ENCODE data around the gene SLC15A5. TPM values are rescaled to one million over a fixed set of nuclear protein-coding genes. Genes with fewer than 3 reads are reported as not detected.

Gene SLC15A5
- polyA plus RNA-seq, 1 donor: not detected

GRCh38 chr12:16299403-16299802, 21.9 kb upstream of the SLC15A5 start:
- Histone ChIP-seq H3K27me3 (ENCODE audit: control insufficient read depth, insufficient read depth, low read length) (no peaks in the 10 kb centered on the region), H3K27ac (ENCODE audit: low read length) (no peak overlapping the region), H3K9me3 (ENCODE audit: control insufficient read depth, low read depth, low read length) (no peaks in the 10 kb centered on the region), H3K36me3 (ENCODE audit: control insufficient read depth, insufficient read depth, low read length) (no peaks in the 10 kb centered on the region), H3K4me3 (ENCODE audit: low read length) (no peak overlapping the region), H3K4me1 (ENCODE audit: control insufficient read depth, insufficient read depth, low read length) (no peaks in the 10 kb centered on the region)
- 100% methylated on average over 1 of the region's 2 CpGs for WGBS (ENCODE audit: insufficient coverage, low lambda C conversion rate)
- no peak for DNase-seq

- no peak overlapping the region for H3K4me3 ChIP-seq (ENCODE audit: low read length)
- no peak overlapping the region for H3K27ac ChIP-seq (ENCODE audit: low read length)
- no peaks in the 10 kb centered on the region for H3K36me3 ChIP-seq (ENCODE audit: control insufficient read depth, insufficient read depth, low read length)
- no CpG with 5 or more reads among the region's 1 CpG for WGBS (ENCODE audit: insufficient coverage, low lambda C conversion rate)
- no peaks in the 10 kb centered on the region for H3K9me3 ChIP-seq (ENCODE audit: control insufficient read depth, low read depth, low read length)
- H3K4me1 ChIP-seq (ENCODE audit: control insufficient read depth, insufficient read depth, low read length): no peaks in the 10 kb centered on the region
- no peaks in the 10 kb centered on the region for H3K27me3 ChIP-seq (ENCODE audit: control insufficient read depth, insufficient read depth, low read length)
- no peak for DNase-seq
Observed at GRCh38 chr12:16297521-16297920, 20.0 kb upstream of the SLC15A5 start.

- Histone ChIP-seq H3K27me3 (ENCODE audit: control insufficient read depth, insufficient read depth, low read length) (no peaks in the 10 kb centered on the region), H3K4me3 (ENCODE audit: low read length) (no peak overlapping the region), H3K4me1 (ENCODE audit: control insufficient read depth, insufficient read depth, low read length) (no peaks in the 10 kb centered on the region), H3K9me3 (ENCODE audit: control insufficient read depth, low read depth, low read length) (no peaks in the 10 kb centered on the region), H3K27ac (ENCODE audit: low read length) (no peak overlapping the region), H3K36me3 (ENCODE audit: control insufficient read depth, insufficient read depth, low read length) (no peaks in the 10 kb centered on the region)
- no peak for DNase-seq
- 9% methylated on average over 1 of the region's 1 CpG for WGBS (ENCODE audit: insufficient coverage, low lambda C conversion rate)
Observed at GRCh38 chr12:16294376-16294956, 17.0 kb upstream of the SLC15A5 start.

- no peaks in the 10 kb centered on the region for H3K4me1 ChIP-seq (ENCODE audit: control insufficient read depth, insufficient read depth, low read length)
- WGBS (ENCODE audit: insufficient coverage, low lambda C conversion rate): 95% methylated on average over 4 of the region's 4 CpGs
- H3K36me3 ChIP-seq (ENCODE audit: control insufficient read depth, insufficient read depth, low read length): no peaks in the 10 kb centered on the region
- H3K4me3 ChIP-seq (ENCODE audit: low read length): no peak overlapping the region
- no peaks in the 10 kb centered on the region for H3K9me3 ChIP-seq (ENCODE audit: control insufficient read depth, low read depth, low read length)
- H3K27ac ChIP-seq (ENCODE audit: low read length): no peak overlapping the region
- H3K27me3 ChIP-seq (ENCODE audit: control insufficient read depth, insufficient read depth, low read length): no peaks in the 10 kb centered on the region
- DNase-seq: no peak
Observed at GRCh38 chr12:16291032-16291431, 13.5 kb upstream of the SLC15A5 start.

- no peaks in the 10 kb centered on the region for H3K27me3 ChIP-seq (ENCODE audit: control insufficient read depth, insufficient read depth, low read length)
- H3K4me3 ChIP-seq (ENCODE audit: low read length): no peak overlapping the region
- peaks cover 3% of the 10 kb centered on the region for H3K4me1 ChIP-seq (ENCODE audit: control insufficient read depth, insufficient read depth, low read length)
- H3K36me3 ChIP-seq (ENCODE audit: control insufficient read depth, insufficient read depth, low read length): no peaks in the 10 kb centered on the region
- no peak overlapping the region for H3K27ac ChIP-seq (ENCODE audit: low read length)
- no peak for DNase-seq
- WGBS (ENCODE audit: insufficient coverage, low lambda C conversion rate): no CpG with 5 or more reads among the region's 3 CpGs
- H3K9me3 ChIP-seq (ENCODE audit: control insufficient read depth, low read depth, low read length): no peaks in the 10 kb centered on the region
Observed at GRCh38 chr12:16285586-16285985, 8.1 kb upstream of the SLC15A5 start.

- no peaks in the 10 kb centered on the region for H3K9me3 ChIP-seq (ENCODE audit: control insufficient read depth, low read depth, low read length)
- no peak for DNase-seq
- 100% methylated on average over 1 of the region's 2 CpGs for WGBS (ENCODE audit: insufficient coverage, low lambda C conversion rate)
Observed at GRCh38 chr12:16282978-16283377, 5.5 kb upstream of the SLC15A5 start.

GRCh38 chr12:16282081-16282480, 4.6 kb upstream of the SLC15A5 start:
- Histone ChIP-seq H3K9me3 (ENCODE audit: control insufficient read depth, low read depth, low read length) (no peaks in the 10 kb centered on the region), H3K27ac (ENCODE audit: low read length) (no peak overlapping the region), H3K36me3 (ENCODE audit: control insufficient read depth, insufficient read depth, low read length) (no peaks in the 10 kb centered on the region), H3K4me1 (ENCODE audit: control insufficient read depth, insufficient read depth, low read length) (peaks cover 3% of the 10 kb centered on the region), H3K27me3 (ENCODE audit: control insufficient read depth, insufficient read depth, low read length) (no peaks in the 10 kb centered on the region), H3K4me3 (ENCODE audit: low read length) (no peak overlapping the region)
- WGBS (ENCODE audit: insufficient coverage, low lambda C conversion rate): 100% methylated on average over 1 of the region's 2 CpGs
- DNase-seq: no peak

More at GRCh38 chr12:16282978-16283377, 5.5 kb upstream of the SLC15A5 start:
- H3K4me1 ChIP-seq (ENCODE audit: control insufficient read depth, insufficient read depth, low read length): peaks cover 3% of the 10 kb centered on the region
- no peak overlapping the region for H3K4me3 ChIP-seq (ENCODE audit: low read length)
- H3K27me3 ChIP-seq (ENCODE audit: control insufficient read depth, insufficient read depth, low read length): no peaks in the 10 kb centered on the region
- no peak overlapping the region for H3K27ac ChIP-seq (ENCODE audit: low read length)
- H3K36me3 ChIP-seq (ENCODE audit: control insufficient read depth, insufficient read depth, low read length): no peaks in the 10 kb centered on the region

- no peaks in the 10 kb centered on the region for H3K27me3 ChIP-seq (ENCODE audit: control insufficient read depth, insufficient read depth, low read length)
- H3K27ac ChIP-seq (ENCODE audit: low read length): peak overlapping the region; percentile 67
- H3K9me3 ChIP-seq (ENCODE audit: control insufficient read depth, low read depth, low read length): no peaks in the 10 kb centered on the region
- no peaks in the 10 kb centered on the region for H3K36me3 ChIP-seq (ENCODE audit: control insufficient read depth, insufficient read depth, low read length)
- DNase-seq: peak; percentile 80 to 90
- H3K4me3 ChIP-seq (ENCODE audit: low read length): no peak overlapping the region
- peaks cover 3% of the 10 kb centered on the region for H3K4me1 ChIP-seq (ENCODE audit: control insufficient read depth, insufficient read depth, low read length)
- no CpG with 5 or more reads among the region's 3 CpGs for WGBS (ENCODE audit: insufficient coverage, low lambda C conversion rate)
Observed at GRCh38 chr12:16281157-16281556, 3.7 kb upstream of the SLC15A5 start.

GRCh38 chr12:16272222-16272621, 5.3 kb downstream of the SLC15A5 start:
- no CpG with 5 or more reads among the region's 3 CpGs for WGBS (ENCODE audit: insufficient coverage, low lambda C conversion rate)
- Histone ChIP-seq H3K27ac (ENCODE audit: low read length) (no peak overlapping the region), H3K27me3 (ENCODE audit: control insufficient read depth, insufficient read depth, low read length) (no peaks in the 10 kb centered on the region), H3K9me3 (ENCODE audit: control insufficient read depth, low read depth, low read length) (no peaks in the 10 kb centered on the region), H3K36me3 (ENCODE audit: control insufficient read depth, insufficient read depth, low read length) (no peaks in the 10 kb centered on the region), H3K4me3 (ENCODE audit: low read length) (no peak overlapping the region), H3K4me1 (ENCODE audit: control insufficient read depth, insufficient read depth, low read length) (no peaks in the 10 kb centered on the region)
- DNase-seq: no peak

- Histone ChIP-seq H3K4me3 (ENCODE audit: low read length) (no peak overlapping the region), H3K4me1 (ENCODE audit: control insufficient read depth, insufficient read depth, low read length) (no peaks in the 10 kb centered on the region), H3K27ac (ENCODE audit: low read length) (no peak overlapping the region), H3K27me3 (ENCODE audit: control insufficient read depth, insufficient read depth, low read length) (no peaks in the 10 kb centered on the region), H3K36me3 (ENCODE audit: control insufficient read depth, insufficient read depth, low read length) (no peaks in the 10 kb centered on the region), H3K9me3 (ENCODE audit: control insufficient read depth, low read depth, low read length) (no peaks in the 10 kb centered on the region)
- no CpG with 5 or more reads among the region's 1 CpG for WGBS (ENCODE audit: insufficient coverage, low lambda C conversion rate)
- DNase-seq: no peak
Observed at GRCh38 chr12:16271062-16271461, 6.4 kb downstream of the SLC15A5 start.

GRCh38 chr12:16269946-16270345, 7.5 kb downstream of the SLC15A5 start:
- H3K27ac ChIP-seq (ENCODE audit: low read length): no peak overlapping the region
- no peaks in the 10 kb centered on the region for H3K4me1 ChIP-seq (ENCODE audit: control insufficient read depth, insufficient read depth, low read length)
- WGBS (ENCODE audit: insufficient coverage, low lambda C conversion rate): no CpG with 5 or more reads among the region's 2 CpGs

More at GRCh38 chr12:16269946-16270345, 7.5 kb downstream of the SLC15A5 start:
- Histone ChIP-seq H3K36me3 (ENCODE audit: control insufficient read depth, insufficient read depth, low read length) (no peaks in the 10 kb centered on the region), H3K9me3 (ENCODE audit: control insufficient read depth, low read depth, low read length) (no peaks in the 10 kb centered on the region), H3K27me3 (ENCODE audit: control insufficient read depth, insufficient read depth, low read length) (no peaks in the 10 kb centered on the region), H3K4me3 (ENCODE audit: low read length) (no peak overlapping the region)
- DNase-seq: no peak

Measured in large intestine (tissue), 3 donors.